Breast epithelium (tissue), 3 donors: ENCODE results near the gene GDAP1L1.

ENCODE experiments used
- CTCF ChIP-seq, 3 donors: fragments of 450-650 bp; IDR thresholded peaks; one replicate each; pipeline ENCODE4 v1.5.1; 2016 to 2017; ENCODE audit warnings: antibody characterized with exemption in 3 of 3, mild to moderate bottlenecking in 3 of 3, moderate library complexity in 3 of 3
- POLR2A ChIP-seq: fragments of 450-650 bp; IDR thresholded peaks from one replicate; pipeline ENCODE4 v1.6.1; 2016; ENCODE audit warnings: antibody characterized with exemption, mild to moderate bottlenecking, moderate library complexity
- POLR2AphosphoS5 ChIP-seq, 3 donors: sonication (generic); formaldehyde crosslinking; IDR thresholded peaks; one replicate each; pipeline ENCODE4 v1.6.1; 2017; ENCODE audit warnings: antibody characterized with exemption in 3 of 3

- TF ChIP-seq CTCF (IDR thresholded peaks at IDR 0.05) (no peak), POLR2A (no peak), POLR2AphosphoS5 (IDR thresholded peaks at IDR 0.05) (no peak)
Measured at GRCh38 chr20:44274303-44275017, 27.4 kb downstream of the GDAP1L1 start.
